Ureter (tissue), 1 donor: ENCODE measurements around the gene PTPRR. TPM values are rescaled to one million over a fixed set of nuclear protein-coding genes. Genes with fewer than 3 reads are reported as not detected.
"Not testable (repeated sequence)": the region's sequence is repeated elsewhere in the genome, so short reads cannot be mapped to it uniquely, and the experiment has no call there.

Source experiments
- DNase-seq: peaks from one replicate; pipeline ENCODE4 v3.0.0-alpha.2; 2020; ENCODE audit warnings: low spot score
- total RNA-seq: library from RNA; stranded (reverse); gene quantifications from one replicate; pipeline ENCODE4 v1.2.4, GENCODE V29; 2023
- donor health status: DM: yes; HTN: yes; CAD: no.

Gene PTPRR
- total RNA-seq, 1 donor from 2014 or later: 1.7 TPM

- no peak for DNase-seq
These were observed 172.9 kb downstream of the PTPRR start for GRCh38 chr12:70747445-70748260.

- DNase-seq: no peak
These were observed 175.5 kb downstream of the PTPRR start for GRCh38 chr12:70745048-70745447.

- DNase-seq: no peak
These were observed 176.4 kb downstream of the PTPRR start for GRCh38 chr12:70744178-70744577.

GRCh38 chr12:70741256-70741655 is 179.3 kb downstream of the PTPRR start:
- DNase-seq: no peak

GRCh38 chr12:70739756-70740155 is 180.8 kb downstream of the PTPRR start:
- DNase-seq: no peak

- no peak for DNase-seq
These were observed 184.0 kb downstream of the PTPRR start for GRCh38 chr12:70736351-70737133.

GRCh38 chr12:70735197-70735596 is 185.3 kb downstream of the PTPRR start:
- not testable (repeated sequence) for DNase-seq

- DNase-seq: no peak
These were observed 187.2 kb downstream of the PTPRR start for GRCh38 chr12:70733385-70733784.

- DNase-seq: no peak
These were observed 188.3 kb downstream of the PTPRR start for GRCh38 chr12:70732287-70732686.

- DNase-seq: no peak
These were observed 189.8 kb downstream of the PTPRR start for GRCh38 chr12:70730675-70731180.

GRCh38 chr12:70724444-70724843 is 196.1 kb downstream of the PTPRR start:
- no peak for DNase-seq

- DNase-seq: no peak
These were observed 197.8 kb downstream of the PTPRR start for GRCh38 chr12:70722584-70723343.

- no peak for DNase-seq
These were observed 198.7 kb downstream of the PTPRR start for GRCh38 chr12:70721656-70722357.

- no peak for DNase-seq
These were observed 199.3 kb downstream of the PTPRR start for GRCh38 chr12:70721216-70721615.

GRCh38 chr12:70719672-70720420 is 200.7 kb downstream of the PTPRR start:
- DNase-seq: no peak

- DNase-seq: no peak
These were observed 201.5 kb downstream of the PTPRR start for GRCh38 chr12:70719071-70719470.

GRCh38 chr12:70711831-70712230 is 208.7 kb downstream of the PTPRR start:
- DNase-seq: no peak

- DNase-seq: no peak
These were observed 211.5 kb downstream of the PTPRR start for GRCh38 chr12:70709022-70709421.

GRCh38 chr12:70706611-70707010 is 213.9 kb downstream of the PTPRR start:
- DNase-seq: no peak

- no peak for DNase-seq
These were observed 222.2 kb downstream of the PTPRR start for GRCh38 chr12:70698345-70698744.
